NB4 (cell line): ENCODE measurements around the gene SAA4.
"Not testable (repeated sequence)": the region's sequence is repeated elsewhere in the genome, so short reads cannot be mapped to it uniquely, and the experiment has no call there.

Source experiments
- DNase-seq: peaks from one replicate; pipeline ENCODE4 v3.0.0; 2010; ENCODE audit warnings: low read depth
- H3K4me3 ChIP-seq: one replicate; pipeline ENCODE4 v1.5.1; 2011; ENCODE audit warnings: mild to moderate bottlenecking, low read depth, low read length, moderate library complexity
- CTCF ChIP-seq: IDR thresholded peaks from one replicate; pipeline ENCODE4 v1.5.1; 2012; ENCODE audit warnings: low read depth, low read length
- MAX ChIP-seq: IDR thresholded peaks from 2 replicates; pipeline ENCODE4 v1.6.1; 2011; ENCODE audit warnings: low read depth, low read length
- MYC ChIP-seq: IDR thresholded peaks from 2 replicates; pipeline ENCODE4 v1.6.1; 2011; ENCODE audit warnings: low read depth, low read length
- POLR2A ChIP-seq: IDR thresholded peaks from 2 replicates; pipeline ENCODE4 v1.6.1; 2011; ENCODE audit warnings: mild to moderate bottlenecking; ENCODE audit not compliant: insufficient read length; ENCODE audit errors: extremely low read depth

The SAA4 gene

GRCh38 chr11:18270102-18270501 is 33.5 kb upstream of the SAA4 start:
- no peak overlapping the region for H3K4me3 ChIP-seq
- no peak for DNase-seq
- no peak for TF ChIP-seq CTCF
- no peak for TF ChIP-seq MAX
- no peak for TF ChIP-seq POLR2A
- TF ChIP-seq MYC: no peak

- H3K4me3 ChIP-seq, DNase-seq: not testable (repeated sequence)
Observed at GRCh38 chr11:18269252-18269651, 32.6 kb upstream of the SAA4 start.

GRCh38 chr11:18267335-18268133 is 30.9 kb upstream of the SAA4 start:
- not testable (repeated sequence) for H3K4me3 ChIP-seq, DNase-seq

- TF ChIP-seq POLR2A: no peak
- no peak for TF ChIP-seq MYC
- no peak for TF ChIP-seq CTCF
- TF ChIP-seq MAX: no peak
- no peak for DNase-seq
- no peak within 1 kb of the TSS for H3K4me3 ChIP-seq
Observed at GRCh38 chr11:18265949-18266348, 29.3 kb upstream of the SAA4 start, which contains the start of gene SAA1. Gene SAA1, plus strand, starts transcription at chr11:18266264. Its CDS starts 624 bp downstream, at chr11:18266888.

- TF ChIP-seq CTCF: no peak
- H3K4me3 ChIP-seq: no peak overlapping the region
- no peak for DNase-seq
Observed at GRCh38 chr11:18264677-18265555, 28.3 kb upstream of the SAA4 start.

GRCh38 chr11:18264035-18264434 is 27.4 kb upstream of the SAA4 start:
- no peak for DNase-seq
- no peak overlapping the region for H3K4me3 ChIP-seq
- TF ChIP-seq MYC (no peak), CTCF (no peak), MAX (no peak), POLR2A (no peak)

- not testable (repeated sequence) for H3K4me3 ChIP-seq, DNase-seq
Observed at GRCh38 chr11:18262681-18263350, 26.2 kb upstream of the SAA4 start.
